Tibial nerve (tissue), 4 donors: ENCODE data around the gene ZNF691.

Experiments
- EP300 ChIP-seq, 2 donors: sonication (generic); formaldehyde crosslinking; IDR thresholded peaks; one replicate each; pipeline ENCODE4 v1.6.1; 2017; ENCODE audit warnings: antibody characterized with exemption in 2 of 2, mild to moderate bottlenecking in 1 of 2
- POLR2A ChIP-seq, 2 donors: fragments of 450-650 bp; IDR thresholded peaks; one replicate each; pipeline ENCODE4 v1.6.1; 2017; ENCODE audit warnings: antibody characterized with exemption in 2 of 2, mild to moderate bottlenecking in 2 of 2, moderate library complexity in 2 of 2
- TF ChIP-seq, protein P1 (sequence below), 5 experiments: fragments of 200-600 bp in 3 of 5; fragments of 450-650 bp in 2 of 5; sonication (generic) in 3 of 5; IDR thresholded peaks; one replicate each; pipeline ENCODE4 v1.5.1; 2016 to 2019; ENCODE audit warnings: antibody characterized with exemption in 5 of 5, mild to moderate bottlenecking in 3 of 5, moderate library complexity in 2 of 5

DNA sequence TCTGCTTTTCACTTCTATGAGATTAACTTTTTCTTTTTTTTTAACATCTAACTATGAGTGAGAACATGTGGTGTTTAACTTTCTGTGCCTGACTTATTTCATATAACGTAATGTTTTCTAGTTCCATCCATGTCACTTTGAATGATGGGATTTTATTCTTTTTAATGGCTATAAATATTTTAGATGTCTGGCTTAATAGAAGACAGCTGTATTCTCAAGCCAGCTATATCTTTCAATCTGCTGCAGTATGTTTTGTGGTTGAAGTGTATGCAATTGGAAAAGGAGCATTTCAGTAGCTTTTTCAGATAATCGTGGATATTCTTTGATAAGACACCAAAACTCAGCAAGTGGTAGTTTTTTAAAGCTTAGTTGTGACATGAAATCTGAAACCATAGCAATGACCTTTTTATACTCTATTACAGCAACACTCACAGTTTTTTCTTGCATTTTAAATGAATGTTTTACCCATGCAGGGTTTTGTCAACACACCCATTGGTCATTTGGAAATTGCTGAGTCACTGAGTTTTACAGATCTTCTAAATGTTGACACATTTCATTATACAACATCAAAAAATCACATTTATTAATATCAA is 23.5 kb upstream of the ZNF691 start:
- TF ChIP-seq POLR2A (IDR thresholded peaks at IDR 0.05) (no peak), EP300 (IDR thresholded peaks at IDR 0.05) (no peak)
- TF ChIP-seq, protein P1, sequence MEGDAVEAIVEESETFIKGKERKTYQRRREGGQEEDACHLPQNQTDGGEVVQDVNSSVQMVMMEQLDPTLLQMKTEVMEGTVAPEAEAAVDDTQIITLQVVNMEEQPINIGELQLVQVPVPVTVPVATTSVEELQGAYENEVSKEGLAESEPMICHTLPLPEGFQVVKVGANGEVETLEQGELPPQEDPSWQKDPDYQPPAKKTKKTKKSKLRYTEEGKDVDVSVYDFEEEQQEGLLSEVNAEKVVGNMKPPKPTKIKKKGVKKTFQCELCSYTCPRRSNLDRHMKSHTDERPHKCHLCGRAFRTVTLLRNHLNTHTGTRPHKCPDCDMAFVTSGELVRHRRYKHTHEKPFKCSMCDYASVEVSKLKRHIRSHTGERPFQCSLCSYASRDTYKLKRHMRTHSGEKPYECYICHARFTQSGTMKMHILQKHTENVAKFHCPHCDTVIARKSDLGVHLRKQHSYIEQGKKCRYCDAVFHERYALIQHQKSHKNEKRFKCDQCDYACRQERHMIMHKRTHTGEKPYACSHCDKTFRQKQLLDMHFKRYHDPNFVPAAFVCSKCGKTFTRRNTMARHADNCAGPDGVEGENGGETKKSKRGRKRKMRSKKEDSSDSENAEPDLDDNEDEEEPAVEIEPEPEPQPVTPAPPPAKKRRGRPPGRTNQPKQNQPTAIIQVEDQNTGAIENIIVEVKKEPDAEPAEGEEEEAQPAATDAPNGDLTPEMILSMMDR (IDR thresholded peaks at IDR 0.05), result no peak
